T1000 (cell line): Measurements from ENCODE around the gene AHSP.
"Not testable (repeated sequence)": the region's sequence is repeated elsewhere in the genome, so short reads cannot be mapped to it uniquely, and the experiment has no call there.

Source experiments
- DNase-seq: peaks from one replicate; lab custom pipeline; 2025; ENCODE audit warnings: mixed read lengths; lab: John Stamatoyannopoulos, UW

The AHSP gene

GRCh38 chr16:31527734-31528274 is at the start of gene AHSP:
Gene AHSP, plus strand, starts transcription at chr16:31527900. Its CDS starts 240 bp downstream, at chr16:31528140.
- no peak for DNase-seq

- no peak for DNase-seq
Measured at GRCh38 chr16:31478956-31479355, 48.7 kb upstream of the AHSP start.

GRCh38 chr16:31479751-31480150 is 47.9 kb upstream of the AHSP start:
- DNase-seq = no peak

GRCh38 chr16:31480851-31481536 is 46.7 kb upstream of the AHSP start:
- no peak for DNase-seq

- no peak for DNase-seq
Measured at GRCh38 chr16:31483081-31483480, 44.6 kb upstream of the AHSP start, which contains the start of gene SLC5A2. Gene SLC5A2, plus strand, starts transcription at chr16:31483123. Its CDS starts 14 bp downstream, at chr16:31483137.

GRCh38 chr16:31484048-31484447 is 43.7 kb upstream of the AHSP start:
- DNase-seq = not testable (repeated sequence)

GRCh38 chr16:31484491-31485171 is 43.1 kb upstream of the AHSP start:
- no peak for DNase-seq

GRCh38 chr16:31485571-31485970 is 42.1 kb upstream of the AHSP start:
- DNase-seq = no peak

GRCh38 chr16:31486045-31486444 is 41.7 kb upstream of the AHSP start:
- no peak for DNase-seq

GRCh38 chr16:31487071-31487719 is 40.5 kb upstream of the AHSP start:
- DNase-seq = no peak

GRCh38 chr16:31487720-31488467 is 39.8 kb upstream of the AHSP start:
- no peak for DNase-seq

- DNase-seq = no peak
Measured at GRCh38 chr16:31488468-31489297, 39.0 kb upstream of the AHSP start.

- no peak for DNase-seq
Measured at GRCh38 chr16:31489298-31489564, 38.5 kb upstream of the AHSP start.

- no peak for DNase-seq
Measured at GRCh38 chr16:31489616-31490584, 37.8 kb upstream of the AHSP start.

GRCh38 chr16:31491778-31492418 is 35.8 kb upstream of the AHSP start:
- no peak for DNase-seq

- DNase-seq = no peak
Measured at GRCh38 chr16:31493506-31494125, 34.1 kb upstream of the AHSP start.

GRCh38 chr16:31496670-31497069 is 31.0 kb upstream of the AHSP start:
- no peak for DNase-seq

GRCh38 chr16:31498493-31498892 is 29.2 kb upstream of the AHSP start:
- DNase-seq = no peak

- no peak for DNase-seq
Measured at GRCh38 chr16:31499928-31500327, 27.8 kb upstream of the AHSP start.
